GM21737 (cell line): ENCODE data around the gene ADI1.
"Not testable (repeated sequence)": the region's sequence is repeated elsewhere in the genome, so short reads cannot be mapped to it uniquely, and the experiment has no call there.

Experiments used
- ATAC-seq: cut with Tn5 transposase; IDR thresholded peaks from one replicate; pipeline ENCODE4 v1.9.1; 2021; ENCODE audit warnings: mild to moderate bottlenecking, moderate library complexity; ENCODE audit not compliant: unreplicated experiment

ADI1 gene

DNA sequence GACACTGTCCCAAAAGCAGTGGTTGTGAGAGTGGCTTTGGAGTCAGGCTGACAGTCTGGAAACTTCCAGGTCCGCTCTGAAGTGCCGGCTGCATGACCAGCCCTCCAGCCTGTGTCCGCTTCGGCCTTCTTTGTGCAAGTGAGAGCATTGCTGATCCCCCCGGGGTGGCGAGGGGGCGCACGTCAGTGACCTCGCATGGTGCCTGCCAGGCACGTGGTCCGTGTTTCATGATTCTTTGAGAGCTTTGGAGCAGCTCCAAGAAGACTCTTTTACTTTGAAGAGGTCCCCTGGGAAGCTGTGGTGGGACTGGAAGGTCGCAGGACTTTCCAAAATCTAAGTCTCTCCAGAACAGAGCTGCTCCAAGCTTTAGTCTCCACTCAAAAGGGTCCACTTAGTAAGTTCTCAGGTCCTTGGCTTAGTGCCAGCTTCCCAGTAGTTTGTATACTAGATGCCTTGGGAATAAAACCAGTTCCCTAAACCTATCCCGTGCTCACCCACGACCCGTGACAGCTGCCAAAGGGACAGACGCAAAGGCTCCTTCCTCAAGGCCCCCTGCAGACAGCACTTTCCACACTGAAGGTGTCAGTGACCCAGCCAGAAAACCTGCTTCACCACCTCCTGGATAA is 68.8 kb downstream of the ADI1 start:
- ATAC-seq = no peak

DNA sequence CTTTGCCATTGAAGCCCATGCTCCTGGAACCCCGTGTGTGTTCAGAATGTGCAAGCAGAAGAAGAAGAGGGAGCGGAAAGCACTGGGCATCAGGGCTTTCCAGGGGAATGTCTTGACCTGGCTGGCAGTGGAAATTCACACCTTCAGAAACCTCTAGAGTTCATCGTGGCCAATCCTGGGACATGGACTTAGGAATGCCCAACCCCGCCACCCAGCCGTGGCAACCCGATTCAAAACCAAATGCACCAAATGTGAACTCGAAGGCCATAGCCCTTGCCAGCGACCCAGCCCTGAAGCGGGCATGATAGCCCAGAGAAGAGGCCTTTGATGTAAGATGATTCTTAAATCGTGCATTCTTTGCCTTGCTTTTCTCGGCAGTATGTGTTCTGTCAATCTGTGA is 69.4 kb downstream of the ADI1 start:
- no peak for ATAC-seq

DNA sequence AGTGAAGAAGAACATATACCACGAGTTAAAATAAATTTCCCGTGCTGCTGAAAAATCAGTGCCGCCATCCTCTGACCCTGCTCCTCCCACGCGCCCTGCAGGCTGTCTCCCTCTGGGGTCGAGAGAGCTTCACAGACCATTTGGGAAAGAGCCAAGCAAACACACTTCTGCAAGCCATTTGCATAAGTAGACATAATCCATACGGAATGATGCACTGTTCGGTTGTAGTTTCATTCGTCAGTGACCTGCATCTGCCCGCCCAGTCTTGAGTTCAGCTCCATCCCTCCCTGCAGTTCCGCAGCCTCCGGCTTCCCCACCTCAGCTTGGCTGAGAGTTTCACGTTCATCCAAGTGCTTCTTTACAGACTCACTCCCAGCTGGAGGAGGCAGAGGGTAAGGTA is 70.2 kb downstream of the ADI1 start:
- ATAC-seq = no peak

DNA sequence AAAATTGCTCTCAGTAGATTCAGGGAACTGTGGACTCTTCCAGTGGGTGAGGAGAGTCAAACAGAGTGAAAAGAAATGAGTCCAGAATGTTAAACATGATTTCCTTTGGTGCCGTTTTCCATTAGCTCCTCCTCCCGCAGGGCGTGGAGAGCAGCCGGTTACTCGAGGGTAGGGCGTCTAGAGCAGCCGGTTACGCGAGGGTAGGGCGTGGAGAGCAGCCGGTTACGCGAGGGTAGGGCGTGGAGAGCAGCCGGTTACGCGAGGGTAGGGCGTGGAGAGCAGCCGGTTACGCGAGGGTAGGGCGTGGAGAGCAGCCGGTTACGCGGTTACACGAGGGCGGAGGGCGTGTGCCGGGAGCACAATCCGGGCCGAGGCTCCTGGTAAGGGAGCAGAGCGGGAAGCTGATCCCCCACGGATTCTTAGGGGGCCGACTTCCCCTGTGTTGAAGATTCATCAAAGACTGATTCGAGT is 70.9 kb downstream of the ADI1 start:
- ATAC-seq = not testable (repeated sequence)

DNA sequence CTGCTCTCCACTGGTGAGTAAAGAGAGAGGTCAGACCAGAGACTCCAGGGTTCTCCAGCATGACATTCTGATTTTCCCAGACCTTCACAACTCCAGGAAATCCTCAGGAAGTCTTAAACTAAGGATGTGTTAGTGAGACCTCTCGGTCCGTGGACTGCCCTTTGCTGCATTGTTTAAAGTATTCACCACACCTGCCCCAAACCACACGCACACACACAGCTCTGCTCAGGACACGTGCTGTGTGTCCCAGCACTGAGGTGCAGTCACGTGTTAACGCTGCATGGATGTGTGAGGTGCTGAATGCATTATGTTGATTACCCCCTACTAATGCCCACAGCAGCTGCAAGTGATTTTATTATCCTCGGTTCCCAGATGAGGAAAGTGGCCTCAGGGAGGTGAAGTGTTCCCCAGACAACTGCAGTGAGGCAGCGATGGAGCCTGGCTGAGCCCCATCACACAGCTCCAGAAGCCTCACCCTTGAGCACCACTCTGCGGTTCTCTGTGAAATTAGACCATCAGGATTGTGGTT is 71.5 kb downstream of the ADI1 start:
- no peak for ATAC-seq
